ENCODE results near the gene SLC25A21.
"Not testable (repeated sequence)": the region's sequence is repeated elsewhere in the genome, so short reads cannot be mapped to it uniquely, and the experiment has no call there.

SLC25A21 gene

DNA sequence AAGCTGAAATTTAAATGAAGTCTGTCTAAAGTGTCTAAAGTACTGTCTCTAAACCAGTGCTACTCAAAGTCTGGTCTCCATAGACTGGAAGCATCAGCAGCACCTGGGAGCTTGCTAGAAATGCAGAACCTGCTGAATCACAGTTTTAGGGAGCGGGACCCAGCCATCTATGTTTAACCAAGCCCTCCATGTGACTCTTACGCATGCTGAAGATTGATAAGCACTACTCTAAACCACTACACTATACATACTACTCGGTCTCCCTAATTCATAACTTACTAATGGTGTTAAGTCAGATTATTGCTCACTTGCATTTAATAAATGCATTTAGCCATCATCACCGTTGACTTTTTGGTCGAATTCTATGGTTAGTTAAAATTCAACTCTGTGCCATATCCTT is 88.8 kb downstream of the SLC25A21 start:
- no peak for FAIRE-seq

DNA sequence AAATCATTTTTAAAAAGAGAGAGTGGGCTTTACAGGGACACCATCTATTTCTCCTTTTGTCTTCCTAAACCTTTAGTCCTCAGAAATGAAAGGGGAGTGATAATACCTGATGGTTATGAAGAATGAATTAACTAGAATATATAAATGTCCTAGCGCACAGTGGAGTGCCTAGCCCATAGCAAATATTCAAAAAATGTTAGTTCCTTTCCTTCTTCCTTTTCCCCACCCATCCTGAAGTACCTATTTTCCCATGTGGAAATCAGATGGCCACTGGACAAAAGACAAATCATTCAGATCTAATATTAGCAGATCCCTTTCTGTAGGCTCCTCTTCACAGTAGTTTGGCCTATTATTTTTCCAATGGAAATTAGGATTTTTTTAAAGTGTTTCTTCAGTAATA is 90.0 kb downstream of the SLC25A21 start:
- FAIRE-seq = no peak

DNA sequence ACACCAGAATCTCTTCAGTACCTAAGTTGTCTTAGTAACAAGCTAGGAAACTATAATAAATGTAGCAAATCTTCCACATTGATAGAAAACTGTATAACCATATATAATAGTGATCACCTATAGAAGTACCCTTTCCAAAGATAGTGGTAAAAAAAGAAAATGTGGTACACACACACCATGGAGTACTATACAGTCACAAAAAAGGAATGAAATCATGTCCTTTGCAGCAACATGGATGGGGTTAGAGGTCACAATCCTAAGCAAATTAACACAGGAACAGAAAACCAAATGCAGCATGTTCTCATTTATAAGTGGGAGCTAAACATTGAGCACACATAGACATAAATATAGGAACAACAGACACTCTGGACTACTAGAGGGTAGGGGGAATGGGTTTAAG is 90.5 kb downstream of the SLC25A21 start:
- FAIRE-seq = no peak

DNA sequence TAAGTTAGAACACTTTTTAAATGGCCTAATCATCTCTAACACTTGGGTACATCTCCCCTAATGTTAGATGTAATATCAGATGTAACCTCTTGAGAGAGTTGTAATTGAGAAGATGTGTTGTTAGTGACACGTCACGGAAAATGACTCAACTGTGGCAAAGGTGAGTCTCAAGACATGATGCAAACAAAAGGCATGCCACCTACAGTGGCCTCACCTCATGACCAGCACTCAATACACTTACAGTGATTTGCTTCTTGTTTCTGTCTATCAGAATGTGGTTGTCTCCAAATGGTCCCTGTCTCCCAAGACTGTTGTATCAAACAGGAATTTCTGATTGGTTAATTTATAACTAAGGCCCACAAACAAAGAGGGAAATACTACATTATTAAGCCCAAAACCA is 91.2 kb downstream of the SLC25A21 start:
- FAIRE-seq = no peak

DNA sequence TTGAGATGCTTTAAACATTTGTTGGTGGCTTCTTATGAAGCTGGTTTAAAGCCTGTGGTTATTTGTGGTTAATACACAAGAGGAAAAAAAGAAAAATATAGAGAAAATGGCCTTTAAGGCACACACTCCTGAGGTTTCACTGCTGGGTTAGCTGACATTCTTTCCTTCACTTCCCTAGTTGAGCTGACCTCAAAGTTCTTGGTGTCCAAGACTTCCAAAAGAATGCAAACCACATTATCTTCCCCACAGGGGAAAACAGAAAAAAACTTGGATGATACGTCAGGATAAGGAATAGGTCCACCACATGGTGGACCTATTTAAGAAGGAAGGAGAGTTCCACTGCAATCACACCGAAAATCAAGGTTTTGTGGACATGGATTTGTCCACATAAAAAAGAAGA is 94.3 kb downstream of the SLC25A21 start:
- FAIRE-seq = no peak

DNA sequence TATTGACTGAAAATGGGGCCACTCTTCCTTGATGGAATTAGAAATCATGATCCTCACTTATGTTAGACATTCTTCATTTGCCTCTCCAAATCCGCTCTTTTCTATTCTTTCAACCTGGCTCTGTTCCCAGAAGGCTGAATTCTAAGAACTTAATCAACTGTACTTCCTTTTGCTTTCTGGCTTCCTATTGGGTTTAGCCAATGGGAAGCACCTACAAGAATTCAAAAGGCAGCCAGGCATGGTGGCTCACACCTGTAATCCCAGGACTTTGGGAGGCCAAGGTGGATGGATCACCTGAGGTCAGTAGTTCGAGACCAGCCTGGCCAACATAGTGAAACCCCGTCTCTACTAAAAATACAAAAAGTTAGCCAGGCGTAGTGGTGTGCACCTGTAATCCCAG is 98.1 kb downstream of the SLC25A21 start:
- FAIRE-seq = not testable (repeated sequence)

DNA sequence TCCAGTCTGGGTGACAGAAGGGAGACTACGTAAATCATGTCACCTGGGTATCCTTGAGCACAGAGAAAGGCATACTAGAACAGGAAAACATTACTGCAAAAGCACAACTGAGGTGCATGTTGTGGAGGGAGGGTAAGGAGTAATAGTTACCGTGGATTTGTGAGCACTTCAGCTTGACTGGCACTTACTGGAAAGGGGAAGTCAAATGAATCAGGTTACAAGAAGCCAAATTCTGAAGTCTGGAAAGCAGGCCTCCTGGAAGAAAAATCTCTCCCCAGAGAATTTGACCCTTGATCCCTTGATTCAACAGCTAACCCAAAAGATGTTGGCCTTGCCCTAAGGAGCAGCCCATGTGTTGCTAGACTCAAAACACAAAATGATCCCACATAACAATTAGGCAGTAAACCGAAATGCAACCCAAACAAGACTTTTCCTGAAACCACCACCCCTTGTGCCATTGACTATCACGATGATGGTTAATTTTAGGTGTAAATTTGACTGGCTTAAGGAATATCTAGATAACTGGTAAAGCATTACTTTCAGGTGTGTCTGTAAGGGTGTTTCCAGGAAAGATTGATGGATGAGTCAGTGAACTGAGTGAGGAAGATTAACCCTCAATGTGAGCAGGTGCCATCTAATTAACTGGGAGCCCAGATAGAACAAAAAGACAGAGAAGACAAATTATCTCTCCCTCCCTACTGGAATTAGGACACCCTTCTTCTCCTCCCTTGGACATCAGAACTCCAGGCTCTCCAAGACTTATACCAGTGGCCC is 108.8 kb downstream of the SLC25A21 start:
- no peak for FAIRE-seq

DNA sequence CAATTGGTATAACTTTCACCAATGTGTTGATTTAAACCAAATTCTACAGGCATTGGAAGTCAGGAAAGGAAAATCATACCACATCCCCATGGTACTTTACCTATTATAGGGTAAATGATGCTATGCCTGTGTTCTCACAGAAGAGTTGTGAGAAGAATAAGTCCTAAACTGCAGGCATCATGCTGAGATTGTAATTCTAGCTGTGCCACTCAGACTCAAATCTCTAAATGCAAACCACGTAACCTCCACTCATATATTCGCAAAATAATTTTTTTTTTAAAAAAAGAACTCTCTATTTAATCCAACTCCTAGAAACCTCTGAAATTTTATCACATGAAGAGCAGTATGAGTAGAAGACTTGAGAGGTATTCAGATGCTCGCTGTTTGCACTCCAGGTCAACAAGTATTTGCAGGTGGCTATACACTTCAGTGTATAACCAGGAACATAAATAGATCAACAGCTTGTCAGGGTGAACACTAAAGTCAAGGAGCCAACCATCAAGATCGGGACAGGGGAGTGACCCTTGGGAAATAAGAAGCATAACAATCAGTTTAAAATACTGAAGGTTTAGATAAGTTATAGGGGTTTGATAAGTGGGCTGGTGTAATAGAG is 110.1 kb downstream of the SLC25A21 start:
- no peak for FAIRE-seq

DNA sequence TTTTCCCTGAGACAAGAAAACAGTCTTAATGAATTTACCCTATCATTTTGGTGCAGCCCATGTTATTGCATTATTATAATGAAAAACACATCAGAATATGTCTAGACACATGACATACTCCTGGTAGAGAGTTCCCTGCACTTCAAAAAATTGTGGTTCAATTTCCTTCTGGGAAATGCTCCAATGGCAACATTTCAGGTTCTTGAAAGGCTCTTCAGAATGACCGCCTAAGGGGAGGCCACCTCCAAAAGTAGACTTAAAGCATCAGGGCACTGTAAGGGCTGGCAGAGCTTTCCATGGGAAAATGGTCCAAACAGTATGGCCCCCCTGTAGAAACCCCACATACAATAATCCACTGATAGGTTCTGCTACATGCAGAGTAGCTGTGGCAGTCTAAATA is 110.7 kb downstream of the SLC25A21 start:
- no peak for FAIRE-seq

DNA sequence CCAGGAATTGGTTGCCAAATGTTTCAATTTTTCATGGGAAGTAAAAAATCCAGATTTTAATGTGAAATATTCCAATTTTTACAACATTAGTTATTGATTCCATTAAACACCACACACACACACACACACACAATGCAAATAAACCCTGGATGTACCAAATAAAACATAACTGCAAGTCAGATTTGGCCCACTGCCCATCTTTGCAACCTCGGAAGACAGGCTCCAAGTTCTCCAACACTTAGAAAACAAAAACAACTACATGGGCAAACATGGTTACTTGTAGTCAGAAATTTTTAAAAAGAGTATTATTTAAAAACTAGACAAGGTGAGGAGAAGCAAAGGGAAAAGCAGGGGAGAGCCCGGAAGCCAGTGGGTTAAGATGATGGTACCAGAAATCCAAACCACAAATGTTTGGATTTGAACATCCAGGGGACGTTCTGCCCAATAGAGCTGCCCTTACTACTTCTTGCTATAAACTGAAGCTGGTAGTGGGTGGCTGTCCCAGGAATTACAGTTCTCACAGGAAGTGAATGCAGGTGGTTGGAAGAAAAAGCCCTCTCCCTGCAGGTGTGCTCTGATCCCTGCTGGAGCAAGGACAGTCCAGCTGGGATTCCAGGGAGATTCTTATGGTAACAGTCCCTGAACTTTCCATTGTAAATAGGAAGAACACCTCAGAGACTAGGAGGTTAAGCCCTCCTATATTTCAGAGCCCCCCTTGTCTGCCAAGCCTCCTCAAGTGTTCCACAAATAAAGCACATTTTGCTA is 111.7 kb downstream of the SLC25A21 start:
- no peak for FAIRE-seq

DNA sequence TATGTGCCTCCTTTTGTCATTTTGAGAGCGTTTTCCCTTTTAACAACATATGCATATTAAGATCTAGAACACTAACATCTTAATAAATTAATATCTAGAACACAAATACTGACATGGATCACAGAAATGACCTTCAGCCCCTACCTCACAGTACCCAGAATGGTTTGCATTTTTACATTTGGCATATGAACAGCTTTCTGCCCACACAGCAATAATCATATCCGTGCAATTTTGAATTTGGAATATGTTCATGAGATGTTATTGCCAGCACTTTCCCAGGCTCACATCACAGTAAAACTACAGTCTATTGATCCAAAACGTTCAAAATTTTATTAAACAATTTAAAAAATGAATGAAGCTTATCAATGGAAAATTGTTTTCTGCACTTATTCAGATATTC is 114.6 kb downstream of the SLC25A21 start:
- no peak for FAIRE-seq

DNA sequence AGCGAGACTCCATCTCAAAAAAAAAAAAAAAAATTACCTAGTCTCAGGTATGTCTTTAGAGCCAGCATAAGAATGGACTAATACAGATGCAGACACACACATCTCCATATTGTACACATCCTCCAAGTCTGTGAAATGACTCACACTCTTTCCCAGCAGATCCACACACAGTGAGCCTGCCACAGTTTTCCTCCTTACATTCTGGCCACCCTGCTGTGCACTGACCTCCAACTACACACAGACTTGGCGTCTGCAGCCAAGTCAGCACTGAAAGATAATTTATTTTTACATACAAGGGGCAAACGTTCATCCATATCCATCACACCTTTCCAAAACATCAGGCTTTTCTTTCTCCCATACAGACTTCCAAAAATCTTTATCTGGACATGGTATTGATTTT is 115.9 kb downstream of the SLC25A21 start:
- FAIRE-seq = no peak

DNA sequence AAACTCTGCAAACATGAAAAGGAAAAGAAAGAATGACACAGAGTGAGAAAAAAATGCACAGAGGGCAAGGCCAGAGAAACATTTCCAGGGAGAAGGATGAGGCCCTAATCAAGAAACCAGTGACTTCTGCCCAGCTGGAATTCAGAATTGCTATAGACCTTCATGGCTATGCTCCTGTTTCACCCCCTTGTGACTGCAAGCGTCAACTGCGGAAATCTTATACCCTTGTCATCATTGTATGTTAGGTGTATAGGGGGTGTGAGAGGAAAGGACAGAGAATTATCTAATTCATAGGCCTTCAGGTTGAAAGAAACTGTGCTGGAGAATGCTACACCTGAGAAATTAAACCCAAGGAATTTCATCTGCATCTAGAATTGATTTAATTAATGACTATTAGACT is 117.5 kb downstream of the SLC25A21 start:
- FAIRE-seq = no peak

DNA sequence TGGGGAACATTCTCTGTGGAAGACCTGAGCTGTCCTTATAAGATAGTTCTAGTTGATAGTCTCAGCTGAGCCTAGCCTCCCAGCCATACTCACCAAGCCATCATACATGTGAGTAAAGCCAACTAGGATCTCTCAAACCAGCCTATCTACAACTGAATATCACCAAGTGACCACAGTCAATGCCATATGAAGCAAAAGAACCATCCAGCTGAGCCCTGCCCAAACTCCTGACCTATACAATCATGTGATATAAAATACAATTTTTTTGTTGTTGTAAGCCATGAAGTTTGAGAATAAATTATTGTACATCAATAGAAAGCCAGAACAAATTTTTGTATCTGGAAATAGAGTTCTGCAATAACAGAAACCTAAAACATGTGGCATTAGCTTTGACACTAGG is 118.3 kb downstream of the SLC25A21 start:
- FAIRE-seq = no peak

DNA sequence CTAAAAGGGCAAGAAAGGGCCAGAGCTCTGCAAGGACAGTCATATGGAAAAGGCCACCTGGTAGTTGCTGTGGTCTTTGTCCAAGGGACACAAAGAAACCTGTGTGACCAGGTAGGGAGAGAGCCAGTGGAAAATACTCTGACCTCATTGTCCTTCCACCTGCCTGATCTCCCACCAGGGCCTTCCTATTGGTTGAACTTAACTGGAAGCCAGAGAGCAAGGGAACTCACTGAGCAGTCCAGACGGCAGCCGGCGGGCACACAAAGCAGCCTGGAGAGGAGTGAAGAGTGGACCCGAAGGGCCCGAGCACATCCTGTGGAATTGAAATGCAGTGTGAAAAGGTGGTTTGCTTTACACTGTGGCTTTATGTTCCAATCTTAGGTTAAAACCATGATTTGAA is 120.7 kb downstream of the SLC25A21 start:
- FAIRE-seq = no peak

DNA sequence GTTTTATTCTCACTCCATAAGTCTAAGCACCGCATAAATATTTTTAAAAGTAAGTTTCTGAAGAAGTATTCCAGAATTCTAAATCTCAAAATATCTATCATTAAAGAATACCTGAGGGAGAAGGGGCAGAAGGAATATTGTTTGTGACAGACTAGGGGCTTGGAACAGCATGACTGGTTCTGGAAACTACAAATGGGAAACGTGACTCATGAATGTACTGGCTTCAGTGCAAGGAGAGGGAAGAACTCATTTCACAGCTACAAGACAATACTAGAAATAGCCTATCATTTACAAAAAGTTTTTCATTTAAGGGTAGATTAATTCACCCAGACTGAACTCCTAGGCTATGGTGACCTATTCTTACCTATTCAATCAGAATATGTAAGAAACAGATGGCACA is 121.3 kb downstream of the SLC25A21 start:
- no peak for FAIRE-seq

DNA sequence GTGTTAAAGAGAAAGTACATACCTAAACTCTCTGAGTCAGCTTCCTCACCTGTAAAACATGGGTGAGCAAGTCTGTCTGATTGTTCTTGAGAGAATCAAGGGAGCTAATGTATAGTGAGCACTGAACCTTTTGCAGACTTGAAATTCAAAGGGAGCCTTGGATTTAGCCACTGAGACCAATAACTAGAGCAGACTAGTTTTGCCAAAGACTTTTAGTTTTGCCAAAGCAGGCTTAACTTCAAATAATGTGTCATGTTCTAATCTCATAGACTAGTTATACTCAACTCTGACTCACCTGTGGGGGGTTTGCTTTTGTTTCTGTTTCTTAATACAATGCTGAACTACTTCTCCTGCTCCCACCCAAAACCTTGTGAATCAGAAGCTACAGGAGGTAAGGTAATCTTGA is 123.7 kb downstream of the SLC25A21 start:
- no peak for FAIRE-seq

DNA sequence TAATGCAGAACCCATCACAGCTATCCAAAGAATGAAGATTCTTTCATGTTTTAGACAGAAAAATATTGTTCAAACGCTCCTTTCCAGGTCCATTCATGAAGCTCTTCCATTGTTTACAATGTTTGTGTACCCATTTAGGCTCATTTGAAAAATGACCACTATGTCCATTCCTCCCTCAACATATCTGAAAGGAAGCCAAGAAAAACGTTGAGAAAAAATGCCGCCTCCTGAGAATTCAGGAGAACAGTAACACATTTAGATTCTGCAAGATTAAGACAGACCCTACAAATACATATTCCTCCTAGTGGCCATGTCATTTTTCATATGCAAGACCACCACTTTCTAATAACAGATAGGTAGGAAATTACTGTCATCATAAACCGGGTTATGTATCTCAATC is 124.4 kb downstream of the SLC25A21 start:
- FAIRE-seq = no peak

DNA sequence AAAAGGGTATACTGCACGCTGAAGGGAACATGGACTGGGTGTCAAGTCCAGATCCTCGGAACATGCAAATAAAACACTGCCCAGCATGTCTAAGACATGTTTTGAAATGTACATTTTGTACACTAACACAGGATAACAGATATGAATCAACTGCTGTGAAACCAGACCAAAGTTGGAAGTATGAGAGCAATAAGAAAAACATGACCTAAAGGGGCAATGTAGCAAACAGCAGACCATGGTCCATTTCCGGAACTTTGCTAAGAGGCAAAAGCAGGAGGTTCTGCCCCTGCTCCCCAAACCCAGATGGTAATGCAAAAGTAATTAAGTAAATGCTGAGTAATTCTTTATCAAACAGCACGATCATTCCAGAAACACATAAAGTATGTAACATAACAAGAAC is 125.2 kb downstream of the SLC25A21 start:
- no peak for FAIRE-seq

DNA sequence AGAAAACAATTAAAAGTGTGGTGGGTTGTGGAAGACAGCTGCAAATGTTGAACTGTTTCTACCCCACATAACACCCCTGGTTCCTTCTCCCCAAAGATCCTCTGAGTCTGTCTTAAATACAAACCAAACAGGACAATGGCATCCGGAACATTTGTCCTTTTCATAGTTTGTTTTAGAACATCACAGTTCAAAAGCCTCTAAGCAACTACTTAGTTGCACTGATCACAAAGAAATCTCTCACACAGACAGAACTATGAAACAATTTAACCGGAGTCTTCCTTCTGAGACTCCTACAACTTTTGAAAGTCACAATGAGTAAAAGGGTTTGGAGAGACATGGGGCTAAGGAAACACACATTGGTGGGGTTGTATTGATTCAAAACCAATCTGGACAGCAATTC is 125.6 kb downstream of the SLC25A21 start:
- no peak for FAIRE-seq

DNA sequence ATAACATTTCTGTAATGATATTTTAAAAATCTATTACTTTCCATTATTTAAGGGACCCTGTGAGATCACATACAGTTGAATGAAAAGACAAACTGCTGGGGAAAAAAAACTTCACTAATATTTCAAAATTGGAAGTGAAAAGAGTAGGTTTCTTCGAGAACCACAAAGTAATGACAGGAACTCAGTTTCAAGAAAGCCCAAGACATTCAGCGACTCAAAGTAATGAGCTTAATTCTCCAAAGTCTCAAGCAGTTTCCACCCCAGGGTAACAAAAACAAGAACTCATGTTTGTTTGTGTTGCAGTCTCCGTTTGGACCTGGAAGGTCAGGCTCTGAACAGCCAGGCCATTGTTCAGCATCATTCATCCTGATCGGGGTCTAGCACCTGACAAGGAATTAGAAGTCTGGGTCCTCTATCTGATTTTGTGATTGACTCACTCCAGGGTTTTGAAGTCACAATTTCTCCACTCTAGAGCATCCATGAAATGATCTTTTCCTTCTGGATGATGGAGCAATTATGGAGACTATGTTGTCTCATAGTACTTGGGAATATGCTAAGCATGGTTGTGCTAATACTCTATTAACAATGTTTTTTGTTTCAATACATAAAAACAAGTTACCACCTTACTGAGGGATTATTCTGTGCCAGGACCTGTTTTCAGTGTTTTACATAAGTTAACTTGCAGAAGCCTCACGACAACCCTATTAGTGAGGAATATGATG is 126.9 kb downstream of the SLC25A21 start:
- FAIRE-seq = no peak

DNA sequence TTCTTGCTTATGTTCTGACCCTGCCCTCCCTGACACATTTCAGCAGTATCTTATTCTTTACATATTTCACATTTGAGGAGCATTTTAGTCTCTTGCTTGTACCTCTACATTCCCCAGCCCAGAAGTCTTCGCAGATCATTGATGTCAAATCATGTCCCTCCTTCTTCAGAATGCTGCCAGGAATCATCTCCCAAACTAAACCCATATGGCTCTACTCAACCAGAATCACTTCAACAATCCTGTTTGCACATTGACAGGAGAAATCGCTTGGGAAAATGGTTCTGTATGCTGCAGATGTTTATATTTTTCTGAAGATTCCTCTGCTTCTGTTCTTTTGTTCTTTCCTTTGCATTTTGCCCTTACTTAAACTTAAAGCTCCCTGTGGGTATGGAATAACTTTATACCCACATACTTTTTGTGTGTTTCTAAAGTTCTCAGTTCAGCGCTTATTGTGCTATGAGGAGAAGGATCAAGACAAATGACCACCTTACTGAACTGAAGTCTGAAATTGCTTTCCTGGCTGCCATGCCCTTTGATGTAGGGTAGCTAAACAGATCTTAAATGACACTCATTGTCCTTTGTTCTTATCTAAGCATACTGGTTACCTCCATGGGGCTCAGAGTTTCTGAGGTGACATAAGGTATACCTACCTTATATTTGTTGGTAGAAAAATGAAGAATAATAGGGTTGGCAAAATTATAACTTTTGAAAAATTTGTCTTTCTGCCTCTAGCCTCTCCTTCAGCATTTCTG is 134.6 kb downstream of the SLC25A21 start:
- FAIRE-seq = no peak
